PFSK-1 (cell line): Measurements from ENCODE around the gene HAGH.

Experiments used
- FOXP2 ChIP-seq: optimal IDR thresholded peaks from 2 replicates; pipeline ENCODE3; 2011; ENCODE audit warnings: borderline replicate concordance, control low read depth, inconsistent platforms; ENCODE audit not compliant: insufficient read depth; ENCODE audit errors: extremely low read length, extremely low read depth
- POLR2AphosphoS5 ChIP-seq: IDR thresholded peaks from 2 replicates; pipeline ENCODE4 v1.6.1; 2012; ENCODE audit warnings: low read depth, mild to moderate bottlenecking, control low read depth, low read length, moderate library complexity
- SIN3A ChIP-seq: IDR thresholded peaks from 2 replicates; pipeline ENCODE4 v1.6.1; 2012; ENCODE audit warnings: mild to moderate bottlenecking, low read length, moderate library complexity, borderline replicate concordance; ENCODE audit not compliant: insufficient read depth
- TAF1 ChIP-seq: IDR thresholded peaks from 2 replicates; pipeline ENCODE4 v1.6.1; 2012; ENCODE audit warnings: low read length, control low read depth, borderline replicate concordance; ENCODE audit not compliant: insufficient read depth
- TF ChIP-seq, protein P1 (sequence below), 2 experiments: IDR thresholded peaks; 2 replicates each; pipeline versions ENCODE4 v1.6.1 to v1.8.0; 2011 to 2012; ENCODE audit warnings: low read depth in 2 of 2, low read length in 2 of 2, control low read depth in 1 of 2, inconsistent platforms in 1 of 2, mild to moderate bottlenecking in 1 of 2, moderate library complexity in 1 of 2; ENCODE audit not compliant: insufficient read depth in 1 of 2

Gene HAGH

DNA sequence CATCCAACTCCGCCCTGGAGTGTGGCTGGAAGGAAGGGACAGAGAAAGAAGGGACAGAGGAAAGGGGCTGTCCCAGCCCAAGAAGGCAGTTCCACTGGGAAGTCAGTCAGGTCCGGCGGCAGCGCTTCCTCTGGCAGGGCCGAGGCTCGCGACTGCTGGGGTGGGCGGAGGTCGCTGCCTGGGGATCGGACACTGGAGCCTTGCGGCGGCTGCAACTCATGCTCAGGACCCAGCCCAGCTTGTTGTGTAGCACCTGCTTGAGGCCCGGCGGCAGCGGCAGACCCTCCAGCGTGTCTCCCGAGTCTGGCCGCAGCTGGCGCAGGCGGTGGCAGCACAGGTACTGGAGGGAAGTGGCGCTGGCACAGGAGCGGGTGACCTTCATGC is 49.6 kb downstream of the HAGH start:
- TF ChIP-seq SIN3A (no peak), TAF1 (no peak), POLR2AphosphoS5 (peak; percentile 16; the same call in 1 of the 2 replicates), FOXP2 (no peak)
- TF ChIP-seq, protein P1, sequence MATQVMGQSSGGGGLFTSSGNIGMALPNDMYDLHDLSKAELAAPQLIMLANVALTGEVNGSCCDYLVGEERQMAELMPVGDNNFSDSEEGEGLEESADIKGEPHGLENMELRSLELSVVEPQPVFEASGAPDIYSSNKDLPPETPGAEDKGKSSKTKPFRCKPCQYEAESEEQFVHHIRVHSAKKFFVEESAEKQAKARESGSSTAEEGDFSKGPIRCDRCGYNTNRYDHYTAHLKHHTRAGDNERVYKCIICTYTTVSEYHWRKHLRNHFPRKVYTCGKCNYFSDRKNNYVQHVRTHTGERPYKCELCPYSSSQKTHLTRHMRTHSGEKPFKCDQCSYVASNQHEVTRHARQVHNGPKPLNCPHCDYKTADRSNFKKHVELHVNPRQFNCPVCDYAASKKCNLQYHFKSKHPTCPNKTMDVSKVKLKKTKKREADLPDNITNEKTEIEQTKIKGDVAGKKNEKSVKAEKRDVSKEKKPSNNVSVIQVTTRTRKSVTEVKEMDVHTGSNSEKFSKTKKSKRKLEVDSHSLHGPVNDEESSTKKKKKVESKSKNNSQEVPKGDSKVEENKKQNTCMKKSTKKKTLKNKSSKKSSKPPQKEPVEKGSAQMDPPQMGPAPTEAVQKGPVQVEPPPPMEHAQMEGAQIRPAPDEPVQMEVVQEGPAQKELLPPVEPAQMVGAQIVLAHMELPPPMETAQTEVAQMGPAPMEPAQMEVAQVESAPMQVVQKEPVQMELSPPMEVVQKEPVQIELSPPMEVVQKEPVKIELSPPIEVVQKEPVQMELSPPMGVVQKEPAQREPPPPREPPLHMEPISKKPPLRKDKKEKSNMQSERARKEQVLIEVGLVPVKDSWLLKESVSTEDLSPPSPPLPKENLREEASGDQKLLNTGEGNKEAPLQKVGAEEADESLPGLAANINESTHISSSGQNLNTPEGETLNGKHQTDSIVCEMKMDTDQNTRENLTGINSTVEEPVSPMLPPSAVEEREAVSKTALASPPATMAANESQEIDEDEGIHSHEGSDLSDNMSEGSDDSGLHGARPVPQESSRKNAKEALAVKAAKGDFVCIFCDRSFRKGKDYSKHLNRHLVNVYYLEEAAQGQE (IDR thresholded peaks at IDR 0.05; ENCODE audit: insufficient read depth in 1 of 2, low read depth in 2 of 2, low read length in 2 of 2): no peak

DNA sequence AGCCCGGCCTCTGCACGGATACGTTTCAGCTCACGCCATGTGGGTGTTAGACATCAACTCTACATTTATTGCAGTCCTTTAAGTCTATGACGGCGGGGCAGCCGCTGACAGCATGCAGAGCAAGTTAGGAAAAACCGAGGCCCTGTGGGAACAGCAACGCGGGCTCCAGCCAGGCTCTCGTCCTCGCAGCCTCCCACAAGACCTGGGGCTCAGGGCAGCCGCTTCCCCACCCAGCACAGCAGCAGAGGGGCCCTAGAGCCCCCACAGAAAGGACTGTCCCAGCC is 50.0 kb downstream of the HAGH start:
- no peak for TF ChIP-seq FOXP2
- TF ChIP-seq, protein P1 (IDR thresholded peaks at IDR 0.05; ENCODE audit: insufficient read depth in 1 of 2, low read depth in 2 of 2, low read length in 2 of 2): no peak
- no peak for TF ChIP-seq POLR2AphosphoS5
- TF ChIP-seq SIN3A: no peak
- no peak for TF ChIP-seq TAF1

DNA sequence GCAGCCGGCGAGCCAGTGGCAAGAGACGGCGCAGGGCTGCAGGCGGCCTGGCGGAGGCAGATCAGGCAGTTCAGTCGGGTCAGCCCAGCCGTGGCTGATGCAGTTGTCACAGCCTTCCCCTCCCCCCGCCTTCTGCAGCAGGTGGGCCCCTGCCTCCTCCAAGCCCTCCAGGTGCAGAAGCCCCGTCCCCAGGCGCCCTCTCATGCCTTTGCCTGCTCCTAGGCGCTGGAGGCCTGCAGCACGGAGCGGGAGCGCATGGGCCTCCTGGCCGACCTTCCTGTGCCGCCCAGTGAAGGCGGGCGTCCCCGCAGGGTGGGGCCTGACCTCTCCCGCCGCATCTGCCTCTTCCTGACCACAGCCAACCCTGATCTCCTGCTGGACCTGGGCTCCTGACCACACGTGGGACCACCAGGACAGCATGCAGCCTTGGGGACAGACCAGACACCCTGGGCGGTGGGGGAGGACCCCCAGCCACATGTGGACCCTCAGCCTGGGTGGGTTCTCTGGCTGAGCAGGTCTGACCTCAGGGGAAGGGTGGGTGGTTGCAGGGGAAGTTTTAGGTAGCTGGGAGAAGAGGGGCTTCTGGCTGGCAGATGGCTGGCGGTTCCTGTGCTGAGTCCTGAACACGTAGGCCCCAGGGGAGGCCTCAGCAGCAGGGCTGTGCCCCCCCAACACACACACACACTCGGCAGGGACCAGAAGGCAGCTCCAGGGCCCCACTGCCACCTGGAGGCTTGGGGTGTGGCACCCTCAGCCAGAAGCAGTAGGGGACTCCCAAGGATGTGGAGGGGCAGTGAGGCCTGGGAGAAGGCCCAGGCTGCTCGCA is 50.6 kb downstream of the HAGH start:
- TF ChIP-seq TAF1: no peak
- TF ChIP-seq SIN3A: no peak
- TF ChIP-seq POLR2AphosphoS5: no peak
- TF ChIP-seq FOXP2: no peak
- TF ChIP-seq, protein P1 (IDR thresholded peaks at IDR 0.05; ENCODE audit: insufficient read depth in 1 of 2, low read depth in 2 of 2, low read length in 2 of 2): no peak

DNA sequence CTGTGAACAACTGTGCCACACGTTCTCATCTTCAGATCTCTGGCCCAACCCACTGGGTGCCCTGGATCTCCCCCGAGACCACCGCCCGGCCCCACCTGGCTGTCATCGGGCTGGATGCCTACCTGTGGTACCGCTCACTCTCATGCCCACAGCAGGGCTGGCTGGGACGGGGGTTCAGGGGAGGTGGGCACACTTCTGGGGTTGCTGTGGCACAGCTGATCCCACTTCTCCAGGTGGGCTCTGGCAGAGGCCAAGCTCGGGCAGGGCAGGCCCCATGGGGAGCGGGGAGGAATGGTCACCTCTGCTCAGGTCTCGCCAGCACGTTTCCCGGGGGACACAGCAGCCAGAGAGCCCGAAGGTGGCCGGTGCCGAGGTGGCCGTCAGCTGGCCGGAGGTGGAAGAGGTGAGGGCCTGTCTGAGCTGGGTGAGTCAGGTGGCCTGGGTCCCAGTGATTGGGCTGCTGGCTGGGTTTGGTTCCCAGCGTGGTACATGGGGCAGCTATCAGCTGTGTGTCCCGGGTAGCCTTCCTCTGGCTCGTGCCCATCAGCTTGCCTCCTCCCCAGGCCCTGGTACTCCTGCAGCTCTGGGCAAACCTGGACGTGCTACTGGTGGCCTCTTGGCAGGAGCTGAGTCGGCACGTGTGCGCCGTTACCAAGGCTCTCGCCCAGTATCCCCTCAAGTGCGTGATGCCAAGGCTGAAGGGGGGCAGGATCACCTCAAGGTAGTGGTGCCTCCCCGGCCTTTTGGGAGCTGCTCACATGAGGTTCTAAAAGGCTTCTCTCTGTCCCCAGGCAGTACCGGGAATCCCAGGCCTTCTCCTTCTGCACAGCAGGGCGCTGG is 51.4 kb downstream of the HAGH start:
- no peak for TF ChIP-seq POLR2AphosphoS5
- TF ChIP-seq, protein P1 (IDR thresholded peaks at IDR 0.05; ENCODE audit: insufficient read depth in 1 of 2, low read depth in 2 of 2, low read length in 2 of 2): no peak
- no peak for TF ChIP-seq SIN3A
- no peak for TF ChIP-seq TAF1
- no peak for TF ChIP-seq FOXP2
